ENCODE measurements around the gene IFIT3.

IFIT3 gene

DNA sequence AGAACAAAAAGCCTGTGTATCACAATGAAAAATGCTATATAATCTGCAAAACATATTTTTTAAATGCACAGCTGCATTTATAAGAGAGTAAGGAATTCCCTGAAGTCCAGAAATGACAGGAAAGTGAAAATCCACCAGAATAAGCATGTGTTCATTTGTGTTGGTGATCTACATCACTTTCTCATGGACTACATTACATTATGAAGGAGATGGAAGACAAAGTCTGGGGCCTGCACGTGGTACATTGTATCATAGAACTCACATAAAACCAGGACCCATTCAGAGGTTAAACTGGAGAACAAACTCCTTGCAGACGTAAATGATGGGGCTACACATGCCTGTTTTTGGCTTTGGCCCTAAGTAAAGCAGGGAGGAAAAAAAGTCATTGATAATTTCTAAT is 16.4 kb downstream of the IFIT3 start:
- no peak overlapping the region for H3K4ac ChIP-seq (ENCODE audit: low read length)
- no CpG with 5 or more reads among the region's 2 CpGs for WGBS, 2 donors (ENCODE audit: extremely low coverage in 2 of 2, insufficient read length in 2 of 2, insufficient replicate concordance in 1 of 2)
- no peak overlapping the region for H3K9ac ChIP-seq (ENCODE audit: low read depth, low read length, poor library complexity)
- no peaks in the 10 kb centered on the region for H3K9me3 ChIP-seq (replicated peaks in 1 of 2; ENCODE audit: control insufficient read depth in 2 of 2, insufficient read depth in 1 of 2, low read depth in 1 of 2, low read length in 2 of 2)
- H2BK15ac ChIP-seq (ENCODE audit: low read length): no peak overlapping the region
- peaks cover 27 to 44% of the 10 kb centered on the region in 2 donors for H3K4me1 ChIP-seq (ENCODE audit: control insufficient read depth in 2 of 2, insufficient read depth in 1 of 2, low read depth in 1 of 2, low read length in 2 of 2)
- no peak overlapping the region for H3K23ac ChIP-seq (ENCODE audit: low read depth, low read length, poor library complexity)
- no peak for DNase-seq (ENCODE audit: low spot score)
- H2BK12ac ChIP-seq (ENCODE audit: low read length): no peak overlapping the region
- H3K27me3 ChIP-seq (ENCODE audit: control insufficient read depth in 3 of 3, insufficient read depth in 3 of 3, low read depth in 1 of 3, low read length in 3 of 3): no peaks in the 10 kb centered on the region
- no peak overlapping the region for H2BK120ac ChIP-seq (ENCODE audit: low read depth, low read length)
- H3K36me3 ChIP-seq (replicated peaks in 1 of 2; ENCODE audit: control insufficient read depth in 2 of 2, insufficient read depth in 2 of 2, low read length in 2 of 2): no peaks in the 10 kb centered on the region
- no peak overlapping the region for H2AFZ ChIP-seq (ENCODE audit: low read length)
- H4K8ac ChIP-seq (ENCODE audit: low read depth, low read length): no peak overlapping the region
- no peak overlapping the region for H3K4me2 ChIP-seq (ENCODE audit: insufficient read depth, low read length, poor library complexity, severe bottlenecking)
- no peak overlapping the region for H4K91ac ChIP-seq (ENCODE audit: low read depth, low read length, poor library complexity)
- no peaks in the 10 kb centered on the region for H3K79me1 ChIP-seq (ENCODE audit: low read depth, low read length)
- no peak overlapping the region for H2BK5ac ChIP-seq (ENCODE audit: low read length)
- H3K18ac ChIP-seq (ENCODE audit: low read length): no peak overlapping the region
- no peak overlapping the region for H3K14ac ChIP-seq (ENCODE audit: low read length)
- no peak overlapping the region for H3K27ac ChIP-seq (replicated peaks; ENCODE audit: low read length)
- no peak overlapping the region for H2AK5ac ChIP-seq (ENCODE audit: low read depth, low read length)
- H3K4me3 ChIP-seq (ENCODE audit: low read length in 2 of 2): no peak overlapping the region

DNA sequence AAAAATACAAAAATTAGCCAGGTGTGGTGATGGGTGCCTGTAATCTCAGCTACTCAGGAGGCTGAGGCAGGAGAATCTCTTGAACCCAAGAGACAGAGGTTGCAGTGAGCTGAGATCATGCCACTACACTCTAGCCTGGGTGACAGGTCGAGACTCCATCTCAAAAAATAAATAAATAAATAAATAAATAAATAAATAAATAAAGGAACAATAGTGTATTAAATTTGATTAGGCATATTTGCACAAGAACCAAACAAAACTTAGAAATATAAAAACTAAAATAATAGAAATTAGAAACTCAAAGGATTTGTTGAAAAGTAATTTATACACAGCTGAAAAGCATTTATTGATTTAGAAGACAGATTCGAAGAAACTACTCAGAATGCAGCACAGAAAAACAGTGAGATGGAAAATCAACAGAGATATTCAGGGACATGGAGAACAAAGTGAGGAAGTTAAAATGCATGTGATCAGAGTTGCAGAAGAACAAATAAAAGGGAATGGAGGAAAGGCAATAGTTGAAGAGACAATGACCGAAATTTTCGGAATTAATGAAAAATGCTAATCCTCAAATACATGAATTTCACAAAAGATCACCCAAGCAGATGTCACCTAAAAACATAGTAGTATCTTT is 17.7 kb downstream of the IFIT3 start:
- Histone ChIP-seq H3K79me1 (ENCODE audit: low read depth, low read length) (no peaks in the 10 kb centered on the region), H3K27me3 (ENCODE audit: control insufficient read depth in 3 of 3, insufficient read depth in 3 of 3, low read depth in 1 of 3, low read length in 3 of 3) (no peaks in the 10 kb centered on the region), H3K4ac (ENCODE audit: low read length) (no peak overlapping the region), H2BK15ac (ENCODE audit: low read length) (no peak overlapping the region), H3K4me3 (ENCODE audit: low read length in 2 of 2) (no peak overlapping the region), H2AK5ac (ENCODE audit: low read depth, low read length) (no peak overlapping the region), H3K4me1 (ENCODE audit: control insufficient read depth in 2 of 2, insufficient read depth in 1 of 2, low read depth in 1 of 2, low read length in 2 of 2) (peaks cover 30 to 47% of the 10 kb centered on the region in 2 donors), H2BK5ac (ENCODE audit: low read length) (no peak overlapping the region), H2BK120ac (ENCODE audit: low read depth, low read length) (no peak overlapping the region), H3K36me3 (replicated peaks in 1 of 2; ENCODE audit: control insufficient read depth in 2 of 2, insufficient read depth in 2 of 2, low read length in 2 of 2) (no peaks in the 10 kb centered on the region), H3K9ac (ENCODE audit: low read depth, low read length, poor library complexity) (no peak overlapping the region), H4K8ac (ENCODE audit: low read depth, low read length) (no peak overlapping the region), H3K23ac (ENCODE audit: low read depth, low read length, poor library complexity) (no peak overlapping the region), H2AFZ (ENCODE audit: low read length) (no peak overlapping the region), H3K18ac (ENCODE audit: low read length) (no peak overlapping the region), H3K27ac (replicated peaks; ENCODE audit: low read length) (no peak overlapping the region), H3K14ac (ENCODE audit: low read length) (no peak overlapping the region), H3K9me3 (replicated peaks in 1 of 2; ENCODE audit: control insufficient read depth in 2 of 2, insufficient read depth in 1 of 2, low read depth in 1 of 2, low read length in 2 of 2) (no peaks in the 10 kb centered on the region), H2BK12ac (ENCODE audit: low read length) (no peak overlapping the region), H3K4me2 (ENCODE audit: insufficient read depth, low read length, poor library complexity, severe bottlenecking) (no peak overlapping the region), H4K91ac (ENCODE audit: low read depth, low read length, poor library complexity) (no peak overlapping the region)
- DNase-seq (ENCODE audit: low spot score): no peak
- no CpG with 5 or more reads among the region's 4 CpGs for WGBS, 2 donors (ENCODE audit: extremely low coverage in 2 of 2, insufficient read length in 2 of 2, insufficient replicate concordance in 1 of 2)

DNA sequence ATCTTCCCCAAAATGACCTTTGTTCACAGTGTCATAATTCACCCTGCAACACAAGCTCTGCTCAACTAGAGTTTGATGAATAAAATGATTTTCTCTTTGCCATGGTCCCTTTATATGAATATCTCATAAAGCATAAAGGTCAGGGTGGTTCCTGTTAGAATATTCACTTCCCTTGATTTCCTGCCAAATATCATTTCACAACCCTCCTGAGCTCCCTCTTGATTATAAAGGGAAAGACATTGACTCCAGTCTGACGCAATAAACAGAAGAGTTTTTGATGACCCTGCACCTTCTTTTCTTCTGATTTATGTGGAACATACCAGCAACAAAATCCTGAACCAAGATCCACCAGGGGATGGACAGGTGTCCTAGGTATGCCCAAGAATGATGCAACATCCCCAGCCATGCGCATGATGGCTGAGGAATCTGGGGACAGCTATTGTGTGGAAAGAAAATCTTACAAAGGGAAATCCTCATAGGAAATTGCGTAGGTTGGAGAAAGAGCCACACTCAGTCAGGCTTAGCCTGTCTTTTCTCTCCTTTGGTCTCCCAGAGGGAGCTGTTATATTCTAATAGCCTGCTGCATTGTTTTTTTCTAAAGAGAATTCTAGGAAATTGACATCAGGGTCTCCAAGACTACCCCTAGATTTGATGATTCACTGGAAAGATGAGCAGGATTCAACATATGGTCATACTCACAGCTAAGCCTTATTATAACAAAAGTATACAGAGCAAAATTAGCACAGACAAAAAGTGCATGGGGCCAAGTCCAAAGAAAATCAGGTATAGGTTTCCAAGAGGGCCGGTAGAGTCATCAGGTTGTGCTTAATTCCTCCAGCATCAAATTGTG is 18.8 kb downstream of the IFIT3 start:
- no CpG with 5 or more reads among the region's 4 CpGs for WGBS, 2 donors (ENCODE audit: extremely low coverage in 2 of 2, insufficient read length in 2 of 2, insufficient replicate concordance in 1 of 2)
- no peak overlapping the region for H3K23ac ChIP-seq (ENCODE audit: low read depth, low read length, poor library complexity)
- no peak overlapping the region for H4K8ac ChIP-seq (ENCODE audit: low read depth, low read length)
- no peak overlapping the region for H2BK5ac ChIP-seq (ENCODE audit: low read length)
- peaks cover 30 to 57% of the 10 kb centered on the region in 2 donors for H3K4me1 ChIP-seq (ENCODE audit: control insufficient read depth in 2 of 2, insufficient read depth in 1 of 2, low read depth in 1 of 2, low read length in 2 of 2)
- no peaks in the 10 kb centered on the region for H3K79me1 ChIP-seq (ENCODE audit: low read depth, low read length)
- no peak overlapping the region for H3K18ac ChIP-seq (ENCODE audit: low read length)
- H3K9me3 ChIP-seq (replicated peaks in 1 of 2; ENCODE audit: control insufficient read depth in 2 of 2, insufficient read depth in 1 of 2, low read depth in 1 of 2, low read length in 2 of 2): no peaks in the 10 kb centered on the region
- no peak overlapping the region for H3K4ac ChIP-seq (ENCODE audit: low read length)
- no peak overlapping the region for H3K14ac ChIP-seq (ENCODE audit: low read length)
- no peak overlapping the region for H3K4me2 ChIP-seq (ENCODE audit: insufficient read depth, low read length, poor library complexity, severe bottlenecking)
- peak overlapping the region; percentile 3 for H2AFZ ChIP-seq (ENCODE audit: low read length)
- H3K27ac ChIP-seq (replicated peaks; ENCODE audit: low read length): peak overlapping the region; percentile 47
- DNase-seq (ENCODE audit: low spot score): no peak
- no peak overlapping the region for H4K91ac ChIP-seq (ENCODE audit: low read depth, low read length, poor library complexity)
- H2BK12ac ChIP-seq (ENCODE audit: low read length): no peak overlapping the region
- no peak overlapping the region for H2BK120ac ChIP-seq (ENCODE audit: low read depth, low read length)
- H2AK5ac ChIP-seq (ENCODE audit: low read depth, low read length): no peak overlapping the region
- H3K36me3 ChIP-seq (replicated peaks in 1 of 2; ENCODE audit: control insufficient read depth in 2 of 2, insufficient read depth in 2 of 2, low read length in 2 of 2): no peaks in the 10 kb centered on the region
- no peaks in the 10 kb centered on the region for H3K27me3 ChIP-seq (ENCODE audit: control insufficient read depth in 3 of 3, insufficient read depth in 3 of 3, low read depth in 1 of 3, low read length in 3 of 3)
- no peak overlapping the region for H3K4me3 ChIP-seq (ENCODE audit: low read length in 2 of 2)
- H3K9ac ChIP-seq (ENCODE audit: low read depth, low read length, poor library complexity): no peak overlapping the region
- no peak overlapping the region for H2BK15ac ChIP-seq (ENCODE audit: low read length)

DNA sequence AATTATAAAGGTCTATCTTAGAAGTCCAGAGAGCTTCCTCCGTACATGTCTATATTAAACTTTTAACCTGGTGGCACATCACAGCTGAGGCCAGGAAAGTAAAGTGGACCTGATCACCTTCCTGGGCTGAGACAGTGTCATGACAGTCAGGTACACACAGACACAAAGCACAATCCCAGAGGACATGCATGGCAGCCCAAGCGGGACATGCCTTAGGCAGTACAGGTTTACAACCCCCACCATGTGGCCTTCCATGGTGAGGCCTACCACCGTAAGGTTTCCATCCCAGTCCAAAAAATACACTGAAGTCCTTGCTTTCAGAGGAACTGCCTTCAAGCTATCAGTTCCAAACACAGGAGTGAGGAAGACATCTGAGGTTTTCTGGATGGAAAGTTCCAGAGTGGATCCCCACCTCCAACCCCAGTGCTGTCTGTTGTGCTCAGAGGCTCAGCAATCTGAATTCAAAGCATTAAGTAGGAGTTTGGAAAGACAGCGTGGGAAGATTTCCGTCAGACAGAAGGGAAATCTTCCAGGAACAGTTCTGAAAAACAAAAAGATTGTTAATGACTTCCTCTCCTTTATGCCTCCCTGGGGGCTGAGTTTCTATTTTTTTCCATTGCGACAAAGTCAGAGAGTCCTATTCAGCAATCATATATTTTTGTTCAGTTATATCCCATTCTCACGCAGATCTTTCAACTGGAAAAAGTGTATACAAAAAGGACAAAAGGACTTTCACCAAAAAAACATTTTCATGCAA is 20.1 kb downstream of the IFIT3 start:
- Histone ChIP-seq H4K91ac (ENCODE audit: low read depth, low read length, poor library complexity) (no peak overlapping the region), H3K79me1 (ENCODE audit: low read depth, low read length) (no peaks in the 10 kb centered on the region), H3K14ac (ENCODE audit: low read length) (no peak overlapping the region), H3K23ac (ENCODE audit: low read depth, low read length, poor library complexity) (no peak overlapping the region), H4K8ac (ENCODE audit: low read depth, low read length) (no peak overlapping the region), H2BK12ac (ENCODE audit: low read length) (no peak overlapping the region), H3K4ac (ENCODE audit: low read length) (no peak overlapping the region), H3K4me3 (ENCODE audit: low read length in 2 of 2) (no peak overlapping the region), H3K4me2 (ENCODE audit: insufficient read depth, low read length, poor library complexity, severe bottlenecking) (no peak overlapping the region), H2AFZ (ENCODE audit: low read length) (peak overlapping the region; percentile 22), H3K18ac (ENCODE audit: low read length) (peak overlapping the region; percentile 6), H3K27me3 (ENCODE audit: control insufficient read depth in 3 of 3, insufficient read depth in 3 of 3, low read depth in 1 of 3, low read length in 3 of 3) (no peaks in the 10 kb centered on the region), H3K27ac (replicated peaks; ENCODE audit: low read length) (peak overlapping the region; percentile 66), H3K9ac (ENCODE audit: low read depth, low read length, poor library complexity) (no peak overlapping the region), H2BK120ac (ENCODE audit: low read depth, low read length) (no peak overlapping the region), H2BK15ac (ENCODE audit: low read length) (no peak overlapping the region), H3K9me3 (replicated peaks in 1 of 2; ENCODE audit: control insufficient read depth in 2 of 2, insufficient read depth in 1 of 2, low read depth in 1 of 2, low read length in 2 of 2) (no peaks in the 10 kb centered on the region), H3K4me1 (ENCODE audit: control insufficient read depth in 2 of 2, insufficient read depth in 1 of 2, low read depth in 1 of 2, low read length in 2 of 2) (peaks cover 30 to 59% of the 10 kb centered on the region in 2 donors), H2BK5ac (ENCODE audit: low read length) (no peak overlapping the region), H3K36me3 (replicated peaks in 1 of 2; ENCODE audit: control insufficient read depth in 2 of 2, insufficient read depth in 2 of 2, low read length in 2 of 2) (no peaks in the 10 kb centered on the region), H2AK5ac (ENCODE audit: low read depth, low read length) (no peak overlapping the region)
- no peak for DNase-seq (ENCODE audit: low spot score)
- no CpG with 5 or more reads among the region's 7 CpGs for WGBS, 2 donors (ENCODE audit: extremely low coverage in 2 of 2, insufficient read length in 2 of 2, insufficient replicate concordance in 1 of 2)

Measured in neuronal stem cell (in vitro differentiated cells).